PC-9 (cell line): Measurements from ENCODE around the gene COPZ1. TPM values are rescaled to one million over a fixed set of nuclear protein-coding genes. Genes with fewer than 3 reads are reported as not detected.

ENCODE experiments used
- BruUV-seq: library from RNA; stranded (reverse); fragments of 400-500 nt; replicated peaks from 2 replicates; lab custom pipeline; 2021; lab: Mats Ljungman, UMichigan
- CTCF ChIA-PET: fragments of 300-600 bp; sonication (Branson Sonifier 250); formaldehyde crosslinking; loops from one replicate; lab custom pipeline; 2022; ENCODE audit warnings: antibody characterized with exemption; lab: Charles Lee
- POLR2A ChIA-PET: fragments of 300-600 bp; sonication (Branson Sonifier 250); formaldehyde crosslinking; loops from one replicate; lab custom pipeline; 2022; ENCODE audit warnings: antibody characterized with exemption; ENCODE audit not compliant: unreplicated experiment; lab: Charles Lee
- DNase-seq, 2 experiments: peaks; one replicate each; pipeline versions ENCODE4 v3.0.0 to v3.0.0-alpha.2; 2015 to 2022; ENCODE audit warnings: mixed read lengths in 1 of 2
- H2AFZ ChIP-seq: fragments of 200-600 bp; sonication (generic); 2 replicates; pipeline ENCODE4 v1.8.1; 2017; ENCODE audit warnings: antibody characterized with exemption
- H3F3A ChIP-seq: fragments of 200-600 bp; sonication (generic); 2 replicates; pipeline ENCODE4 v1.8.1; 2017; ENCODE audit warnings: antibody characterized with exemption, mild to moderate bottlenecking, low read depth; ENCODE audit not compliant: insufficient read depth
- H3K27ac ChIP-seq: fragments of 200-600 bp; sonication (generic); 2 replicates; pipeline ENCODE4 v1.6.1; 2016; ENCODE audit warnings: mixed run types
- H3K27me3 ChIP-seq: fragments of 200-600 bp; sonication (generic); 2 replicates; pipeline ENCODE4 v1.6.1; 2016; ENCODE audit warnings: low read depth, mixed run types; ENCODE audit not compliant: insufficient read depth
- H3K36me3 ChIP-seq: fragments of 200-600 bp; sonication (generic); 2 replicates; pipeline ENCODE4 v1.6.1; 2016; ENCODE audit warnings: low read depth, mixed run types
- H3K4me1 ChIP-seq: fragments of 200-600 bp; sonication (generic); replicated peaks from 2 replicates; pipeline ENCODE4 v1.6.1; 2016; ENCODE audit warnings: mixed run types; ENCODE audit not compliant: insufficient read depth
- H3K4me2 ChIP-seq: fragments of 200-600 bp; sonication (generic); 2 replicates; pipeline ENCODE4 v1.6.1; 2017; ENCODE audit warnings: mixed run types
- H3K4me3 ChIP-seq: fragments of 200-600 bp; sonication (generic); 2 replicates; pipeline ENCODE4 v1.6.1; 2016; ENCODE audit warnings: mixed run types
- H3K79me2 ChIP-seq: fragments of 200-600 bp; sonication (generic); 2 replicates; pipeline ENCODE4 v1.6.1; 2017; ENCODE audit warnings: low read depth, mixed run types
- H3K9me2 ChIP-seq: fragments of 200-600 bp; sonication (generic); 2 replicates; pipeline ENCODE4 v1.8.1; 2017; ENCODE audit warnings: mild to moderate bottlenecking; ENCODE audit not compliant: insufficient read depth
- H3K9me3 ChIP-seq: fragments of 200-600 bp; sonication (generic); 2 replicates; pipeline ENCODE4 v1.8.1; 2016; ENCODE audit warnings: low read depth; ENCODE audit not compliant: insufficient read depth
- H4K20me1 ChIP-seq: fragments of 200-600 bp; sonication (generic); 2 replicates; pipeline ENCODE4 v1.8.1; 2017; ENCODE audit not compliant: insufficient read depth
- CTCF ChIP-seq: fragments of 200-600 bp; sonication (generic); conservative IDR thresholded peaks from 2 replicates; pipeline ENCODE4 v1.6.1; 2017; ENCODE audit warnings: mixed run types, antibody characterized with exemption, mild to moderate bottlenecking, moderate library complexity
- EZH2 ChIP-seq: fragments of 200-600 bp; sonication (generic); IDR thresholded peaks from 2 replicates; pipeline ENCODE4 v1.8.0; 2017; ENCODE audit warnings: antibody characterized with exemption, low read depth
- intact Hi-C: fragments of 100-400 bp; cut with micrococcal nuclease; formaldehyde crosslinking; loops from one replicate; pipeline ENCODE4 v1.10.0; 2022; ENCODE audit not compliant: unreplicated experiment
- total RNA-seq: library from RNA; stranded (reverse); gene quantifications from 2 replicates; pipeline ENCODE4 v1.2.3, GENCODE V29; 2021

The COPZ1 gene
- total RNA-seq, 1 experiment from 2014 or later: 232 TPM

DNA sequence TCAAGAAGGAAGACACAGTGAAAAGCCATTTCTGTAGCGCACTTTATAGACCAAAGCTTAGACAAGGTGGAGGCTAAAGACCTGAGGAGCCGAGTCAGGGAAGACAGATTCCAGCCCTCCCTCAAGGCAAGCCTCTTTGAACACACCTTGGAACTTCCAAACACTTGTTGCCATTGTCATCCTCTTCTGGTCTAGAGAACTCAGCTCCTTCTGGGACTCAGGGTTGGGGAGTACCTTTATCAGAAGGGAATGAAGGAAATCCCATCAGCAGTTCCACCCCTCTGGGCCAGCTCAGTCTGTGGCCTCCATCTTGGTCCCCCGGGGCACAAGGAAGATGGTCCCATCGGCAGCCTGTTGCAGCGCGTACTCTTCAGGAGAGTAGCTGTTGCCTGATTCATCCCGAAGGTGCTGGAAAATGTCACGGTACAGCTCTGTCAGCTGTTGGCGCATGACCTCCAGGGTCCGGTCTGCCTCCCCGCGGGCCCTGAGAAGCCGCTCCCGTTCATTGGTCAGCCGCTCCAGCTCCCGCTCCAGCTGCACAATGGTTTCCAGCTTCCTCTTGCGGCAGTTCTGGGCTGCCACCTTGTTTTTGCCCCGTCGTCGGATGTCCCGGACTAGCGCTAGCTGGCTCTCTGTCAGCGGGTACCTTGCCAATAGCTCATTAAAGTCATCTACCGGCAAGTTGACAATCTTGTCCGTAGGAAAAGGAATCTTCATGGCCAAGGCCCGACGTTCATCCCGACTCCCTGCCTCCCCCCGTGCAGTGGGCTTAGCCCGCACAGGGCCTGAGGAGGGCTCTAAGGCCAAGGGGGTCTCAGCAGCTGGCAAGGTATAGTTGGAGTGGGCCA is 32.6 kb upstream of the COPZ1 start:
- H3F3A ChIP-seq: peaks cover 39% of the 10 kb centered on the region
- H3K27ac ChIP-seq: no peak overlapping the region
- ChIA-PET CTCF (interaction anchor here (2.0 kb wide), 1 partner anchor 33 kb away, joined by 8 read pairs; the partner anchor contains the start of gene COPZ1), POLR2A (interaction anchor here (0.8 kb wide), 1 partner anchor 32 kb away, joined by 4 read pairs; the partner anchor contains the start of gene COPZ1)
- no peaks in the 10 kb centered on the region for H3K4me1 ChIP-seq
- peaks cover 5% of the 10 kb centered on the region for H3K36me3 ChIP-seq
- no peak overlapping the region for H3K4me2 ChIP-seq
- no peak for DNase-seq
- intact Hi-C loops: no loop called here
- no peak overlapping the region for H3K4me3 ChIP-seq
- H3K79me2 ChIP-seq: no peaks in the 10 kb centered on the region
- TF ChIP-seq EZH2: no peak
- no peak for TF ChIP-seq CTCF
- H3K27me3 ChIP-seq: no peaks in the 10 kb centered on the region
- no peak overlapping the region for H2AFZ ChIP-seq
- no peaks in the 10 kb centered on the region for H3K9me3 ChIP-seq
- no peaks in the 10 kb centered on the region for H3K9me2 ChIP-seq
- BruUV-seq: no TSS peak
- peaks cover 7% of the 10 kb centered on the region for H4K20me1 ChIP-seq

DNA sequence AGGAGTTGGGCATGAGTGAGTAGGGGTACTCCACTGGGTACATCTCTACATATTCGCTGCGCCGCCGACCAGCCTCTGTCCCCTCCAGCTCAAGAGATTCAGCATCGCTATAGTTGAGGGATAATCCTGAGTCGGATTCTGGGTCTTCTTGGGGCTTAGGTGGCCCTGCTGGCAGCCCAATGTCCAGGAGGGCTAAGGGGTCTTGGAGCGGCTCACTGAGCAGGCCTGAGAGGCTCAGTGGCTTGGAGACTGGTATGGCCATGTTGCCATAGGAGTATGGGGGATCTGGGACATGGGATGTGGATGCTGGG is 32.0 kb upstream of the COPZ1 start:
- Histone ChIP-seq H3K4me2 (no peak overlapping the region), H3K9me3 (no peaks in the 10 kb centered on the region), H4K20me1 (peaks cover 1% of the 10 kb centered on the region; the same call in 1 of the 2 replicates), H3K27ac (no peak overlapping the region), H3K9me2 (no peaks in the 10 kb centered on the region), H3K4me3 (no peak overlapping the region), H3K79me2 (no peaks in the 10 kb centered on the region), H3F3A (peaks cover 34% of the 10 kb centered on the region), H2AFZ (no peak overlapping the region), H3K27me3 (no peaks in the 10 kb centered on the region), H3K36me3 (no peaks in the 10 kb centered on the region; the same call in 1 of the 2 replicates), H3K4me1 (no peaks in the 10 kb centered on the region)
- ChIA-PET POLR2A (interaction anchor here (0.6 kb wide), 1 partner anchor 9 kb away, joined by 5 read pairs; no protein-coding TSS in a partner anchor), CTCF (interaction anchor here (2.0 kb wide), 1 partner anchor 32 kb away, joined by 8 read pairs; the partner anchor contains the start of gene COPZ1)
- intact Hi-C loops: no loop called here
- no peak for DNase-seq
- TF ChIP-seq EZH2 (no peak), CTCF (no peak)
- no TSS peak for BruUV-seq

DNA sequence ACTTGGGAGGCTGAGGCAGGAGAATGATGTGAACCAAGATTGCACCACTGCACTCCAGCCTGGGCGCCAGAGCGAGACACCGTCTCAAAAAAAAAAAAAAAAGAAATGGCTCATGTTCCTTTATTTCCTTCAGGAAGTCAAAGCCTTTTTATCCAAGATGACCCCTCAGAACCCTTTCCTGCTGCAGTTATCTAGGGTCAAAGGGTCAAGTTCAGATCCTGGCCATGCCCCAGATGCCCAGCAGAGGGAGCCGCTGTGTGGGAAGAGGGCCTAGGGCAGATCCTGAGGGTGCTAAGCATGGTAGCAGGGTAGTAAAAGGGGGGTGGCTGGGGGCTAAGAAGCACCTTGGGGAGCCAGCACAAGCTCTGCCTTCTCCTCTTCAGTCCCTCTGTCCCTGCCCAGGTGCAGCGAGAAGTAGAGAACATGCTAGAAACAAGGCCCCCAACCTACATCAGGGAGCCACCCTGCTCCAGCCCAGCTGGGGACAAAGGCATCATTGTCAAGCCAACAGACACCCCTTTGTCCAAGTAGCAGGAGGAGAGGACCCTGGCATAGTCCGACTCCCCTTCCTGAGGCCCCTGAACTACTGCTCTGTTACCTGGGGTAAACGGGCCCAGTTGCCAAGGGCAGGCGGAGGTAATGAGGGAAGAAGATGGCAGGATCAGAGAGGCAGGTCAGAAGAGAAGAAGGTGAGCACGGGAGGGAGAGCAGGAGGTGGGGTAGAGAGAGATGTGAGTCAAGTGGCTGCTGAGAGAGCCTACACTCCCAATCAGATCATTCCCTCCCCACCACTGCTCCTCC is 30.6 kb upstream of the COPZ1 start:
- Histone ChIP-seq H3K4me1 (peaks cover under 1% of the 10 kb centered on the region; the same call in 1 of the 2 replicates), H3K9me2 (no peaks in the 10 kb centered on the region), H3K79me2 (no peaks in the 10 kb centered on the region), H2AFZ (no peak overlapping the region), H3K4me3 (no peak overlapping the region), H3K27me3 (no peaks in the 10 kb centered on the region), H3K27ac (no peak overlapping the region), H3F3A (peaks cover 25% of the 10 kb centered on the region), H4K20me1 (no peaks in the 10 kb centered on the region), H3K36me3 (no peaks in the 10 kb centered on the region), H3K9me3 (no peaks in the 10 kb centered on the region), H3K4me2 (no peak overlapping the region)
- no TSS peak for BruUV-seq
- CTCF ChIA-PET: interaction anchor here (0.6 to 3.7 kb wide), 3 partner anchors 30 to 114 kb away, joined by 3 to 33 read pairs (median 10); partner anchors contain the start of gene COPZ1
- POLR2A ChIA-PET: no interaction called here
- intact Hi-C loops: loop anchor here (1.0 to 2.0 kb wide), 2 partner anchors 30 to 64 kb away; no protein-coding TSS in a partner anchor
- TF ChIP-seq CTCF (peak; percentile 93), EZH2 (no peak)
- peak in 1 of 2 experiments; percentile 54 for DNase-seq
